GM10266 (cell line): ENCODE results near the gene DRP2.

Experiments used
- DNase-seq: peaks from one replicate; pipeline ENCODE4 v3.0.0; 2012; ENCODE audit errors: extremely low spot score
- CTCF ChIP-seq: IDR thresholded peaks from 2 replicates; pipeline ENCODE4 v1.5.1; 2012; ENCODE audit warnings: mild to moderate bottlenecking, low read depth; ENCODE audit not compliant: control insufficient read depth, insufficient read depth; ENCODE audit errors: missing control alignments

The DRP2 gene

GRCh38 chrX:101219864-101220346 is 319 bp downstream of the DRP2 start:
- TF ChIP-seq CTCF, result no peak
- DNase-seq, result no peak

GRCh38 chrX:101220662-101221260 is 1.2 kb downstream of the DRP2 start:
- no peak for DNase-seq
- no peak for TF ChIP-seq CTCF

- no peak for DNase-seq
- TF ChIP-seq CTCF, result no peak
These were observed 3.6 kb downstream of the DRP2 start for GRCh38 chrX:101223226-101223625.

GRCh38 chrX:101229170-101229569 is 9.6 kb downstream of the DRP2 start:
- no peak for DNase-seq
- no peak for TF ChIP-seq CTCF

GRCh38 chrX:101230636-101231035 is 11.1 kb downstream of the DRP2 start:
- TF ChIP-seq CTCF, result no peak
- no peak for DNase-seq

- no peak for TF ChIP-seq CTCF
- DNase-seq, result no peak
These were observed 11.5 kb downstream of the DRP2 start for GRCh38 chrX:101231080-101231479.

GRCh38 chrX:101232316-101232715 is 12.7 kb downstream of the DRP2 start:
- DNase-seq, result no peak
- no peak for TF ChIP-seq CTCF
